Measurements from ENCODE around the gene PRR5L. TPM values are rescaled to one million over a fixed set of nuclear protein-coding genes. Genes with fewer than 3 reads are reported as not detected.
A peak's percentile ranks its signal among the peaks of the same experiment; 100 is the strongest.

The PRR5L gene
- total RNA-seq, 2 donors from 2014 or later: 6.4 to 12.2 TPM

- DNase-seq (ENCODE audit: low spot score): no peak
- intact Hi-C loops (cut with DNase I): no loop called here
Measured at GRCh38 chr11:36412781-36413383, 116.8 kb downstream of the PRR5L start.

GRCh38 chr11:36417154-36417553 is 121.1 kb downstream of the PRR5L start:
- DNase-seq (ENCODE audit: low spot score): no peak
- intact Hi-C loops (cut with DNase I): no loop called here

DNA sequence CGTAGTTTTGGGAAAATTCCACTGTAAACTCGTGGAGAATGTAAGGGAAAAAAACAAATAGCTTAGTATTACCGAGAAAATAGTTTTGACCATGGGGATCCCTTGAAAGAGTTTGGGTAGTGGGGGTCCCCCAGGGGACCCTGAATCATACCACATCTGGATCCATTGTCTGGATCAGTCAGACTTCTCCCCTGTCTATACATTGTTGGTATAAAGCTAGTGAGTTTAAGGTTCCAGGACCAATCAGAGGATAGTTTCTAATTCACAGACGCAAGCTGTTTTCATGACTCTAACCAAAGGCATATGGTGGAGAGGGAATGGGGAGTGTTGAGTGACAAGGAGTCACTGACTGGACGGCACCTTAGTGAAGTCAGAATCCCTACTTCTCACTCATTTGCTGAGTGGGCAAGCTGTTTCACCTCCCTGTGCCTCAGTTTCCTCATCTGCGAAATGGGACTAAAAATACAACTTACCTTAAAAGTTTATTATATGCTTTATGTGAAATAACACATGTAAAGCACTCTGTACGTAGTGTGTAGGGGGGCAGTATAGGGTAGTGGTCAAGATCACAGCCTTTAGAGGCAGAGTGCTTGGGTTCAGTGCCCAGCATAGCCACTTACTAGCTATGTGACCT is 123.8 kb downstream of the PRR5L start:
- intact Hi-C loops (cut with DNase I): no loop called here
- no peak for DNase-seq (ENCODE audit: low spot score)

GRCh38 chr11:36421546-36422155 is 125.6 kb downstream of the PRR5L start:
- intact Hi-C loops (cut with DNase I): no loop called here
- no peak for DNase-seq (ENCODE audit: low spot score)

GRCh38 chr11:36425561-36426081 is 129.5 kb downstream of the PRR5L start:
- no peak for DNase-seq (ENCODE audit: low spot score)
- intact Hi-C loops (cut with DNase I): no loop called here

- no peak for DNase-seq (ENCODE audit: low spot score)
- intact Hi-C loops (cut with DNase I): no loop called here
Measured at GRCh38 chr11:36426226-36426848, 130.2 kb downstream of the PRR5L start.

DNA sequence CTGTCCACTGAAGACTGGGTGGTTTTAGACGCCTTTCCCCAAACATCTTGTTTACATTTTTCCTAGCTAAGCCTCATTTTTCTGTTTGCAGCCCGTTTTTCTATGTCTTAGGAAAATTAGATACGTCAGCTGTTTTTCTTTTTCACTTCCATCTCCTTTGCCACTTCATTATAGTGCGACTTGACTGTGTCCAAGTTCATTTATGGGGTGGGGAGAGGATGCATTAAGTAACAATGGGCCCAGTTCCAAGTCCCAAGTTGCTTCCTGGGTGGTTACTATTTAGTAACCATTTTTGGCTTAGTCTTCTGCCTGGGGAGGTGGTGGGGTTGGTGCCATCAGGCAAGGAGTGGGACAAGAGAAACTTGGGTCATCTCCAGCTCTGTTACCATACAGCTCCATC is 131.0 kb downstream of the PRR5L start:
- intact Hi-C loops (cut with DNase I): no loop called here

DNA sequence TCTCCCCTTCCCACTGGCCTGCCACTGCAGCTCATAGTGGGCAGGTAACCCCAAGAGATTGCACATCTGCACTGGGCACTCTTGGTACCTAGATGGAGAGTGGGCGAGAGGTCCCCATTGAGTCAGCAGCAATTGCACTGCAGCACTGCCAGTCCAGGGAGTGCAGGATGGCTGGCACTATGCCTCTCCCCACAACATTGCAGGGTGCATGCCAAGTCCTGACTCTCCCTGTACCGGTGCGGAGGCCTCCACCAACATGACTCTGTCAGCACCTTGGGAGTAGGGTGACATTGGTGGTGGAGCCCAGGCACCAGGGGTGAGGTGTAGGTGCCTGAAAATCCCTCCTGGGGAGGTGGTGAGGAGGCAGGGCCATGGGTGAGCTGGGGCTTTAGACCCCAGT is 131.8 kb downstream of the PRR5L start:
- intact Hi-C loops (cut with DNase I): no loop called here
- DNase-seq (ENCODE audit: low spot score): no peak

More for the DNA sequence above, 131.0 kb downstream of the PRR5L start:
- no peak for DNase-seq (ENCODE audit: low spot score)

GRCh38 chr11:36431429-36432092 is 135.5 kb downstream of the PRR5L start:
- intact Hi-C loops (cut with DNase I): no loop called here
- DNase-seq (ENCODE audit: low spot score): peak; percentile 88

GRCh38 chr11:36432093-36432469 is 136.0 kb downstream of the PRR5L start:
- intact Hi-C loops (cut with DNase I): no loop called here

GRCh38 chr11:36432738-36433137 is 136.7 kb downstream of the PRR5L start:
- no peak for DNase-seq (ENCODE audit: low spot score)
- intact Hi-C loops (cut with DNase I): no loop called here

More at GRCh38 chr11:36432093-36432469, 136.0 kb downstream of the PRR5L start:
- DNase-seq (ENCODE audit: low spot score): no peak

GRCh38 chr11:36436064-36436463 is 140.0 kb downstream of the PRR5L start:
- no peak for DNase-seq (ENCODE audit: low spot score)
- intact Hi-C loops (cut with DNase I): no loop called here

GRCh38 chr11:36436589-36436988 is 140.5 kb downstream of the PRR5L start:
- intact Hi-C loops (cut with DNase I): no loop called here
- no peak for DNase-seq (ENCODE audit: low spot score)

- intact Hi-C loops (cut with DNase I): no loop called here
Measured at GRCh38 chr11:36437413-36437812, 141.3 kb downstream of the PRR5L start.

DNA sequence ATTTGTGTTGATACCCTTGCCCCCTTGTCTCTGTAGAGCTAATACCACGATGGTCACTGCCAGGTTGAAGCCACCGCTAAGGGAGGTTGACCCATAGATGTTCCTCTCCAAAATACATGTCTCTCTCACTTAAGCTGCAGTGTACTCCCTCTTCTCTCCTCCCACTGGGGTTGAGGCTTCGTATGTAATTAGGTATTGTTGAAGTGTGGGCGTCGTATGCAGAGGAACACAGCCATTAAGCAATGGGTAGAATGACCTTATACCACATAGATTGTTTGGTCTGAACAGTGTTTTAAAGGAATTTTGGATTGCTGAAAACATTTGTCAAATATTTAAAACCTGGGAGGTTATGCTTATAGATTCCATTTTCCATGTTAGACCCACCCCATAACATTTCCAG is 142.0 kb downstream of the PRR5L start:
- intact Hi-C loops (cut with DNase I): no loop called here

More at GRCh38 chr11:36437413-36437812, 141.3 kb downstream of the PRR5L start:
- DNase-seq (ENCODE audit: low spot score): no peak

DNA sequence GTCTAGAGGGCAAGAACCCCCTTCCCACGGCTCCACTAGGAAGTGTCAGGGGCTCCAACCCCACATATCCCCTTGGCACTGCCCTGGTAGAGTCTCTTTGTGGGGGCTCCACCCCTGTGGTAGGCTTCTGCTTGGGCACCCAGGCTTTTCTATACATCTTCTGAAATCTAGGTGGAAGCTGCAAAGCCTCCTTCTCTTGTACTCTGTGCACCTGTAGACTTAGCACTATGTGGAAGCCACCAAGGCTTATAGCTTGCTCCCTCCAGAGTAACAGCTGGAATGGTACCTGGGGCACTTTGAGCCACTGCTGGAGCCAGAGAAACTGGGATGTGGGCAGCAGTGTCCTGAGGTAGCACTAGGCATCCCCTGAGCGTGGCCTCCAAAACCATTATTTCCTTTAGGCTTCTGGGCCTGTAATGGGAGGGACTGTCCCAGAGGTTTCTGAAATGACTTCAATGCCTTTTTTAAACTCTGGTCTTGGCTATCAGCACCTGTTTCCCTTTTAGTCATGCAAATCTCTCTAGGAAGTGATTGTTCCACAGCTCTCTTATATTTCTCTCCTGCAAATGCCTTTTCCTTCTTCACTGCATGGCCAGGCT is 145.6 kb downstream of the PRR5L start:
- DNase-seq (ENCODE audit: low spot score): no peak
- intact Hi-C loops (cut with DNase I): no loop called here

More for the DNA sequence above, 142.0 kb downstream of the PRR5L start:
- DNase-seq (ENCODE audit: low spot score): no peak

GRCh38 chr11:36443661-36444060 is 147.6 kb downstream of the PRR5L start:
- intact Hi-C loops (cut with DNase I): no loop called here
- no peak for DNase-seq (ENCODE audit: low spot score)

- intact Hi-C loops (cut with DNase I): no loop called here
- DNase-seq (ENCODE audit: low spot score): no peak
Measured at GRCh38 chr11:36446135-36446534, 150.0 kb downstream of the PRR5L start.

DNA sequence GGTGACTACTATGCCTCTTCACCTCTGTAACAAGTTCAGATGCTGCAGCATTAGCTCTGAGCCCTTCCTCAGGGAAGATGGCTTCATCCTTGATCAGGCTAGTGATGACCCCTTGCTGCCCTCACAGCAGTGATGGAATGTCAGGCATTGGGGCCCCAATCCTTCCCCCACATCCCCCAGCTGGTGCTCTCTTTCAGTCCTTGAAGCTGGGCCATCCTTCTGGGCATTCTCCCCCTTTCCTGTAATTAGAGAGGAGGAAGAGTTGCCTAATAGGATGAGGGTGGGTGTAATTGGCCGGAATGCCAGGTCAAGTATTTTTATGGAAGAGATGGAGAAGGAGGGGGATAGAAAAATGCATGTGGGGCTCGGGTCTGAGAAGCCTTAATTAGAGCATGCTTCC is 151.4 kb downstream of the PRR5L start:
- DNase-seq (ENCODE audit: low spot score): no peak
- intact Hi-C loops (cut with DNase I): no loop called here

All from posterior vena cava (tissue), 2 donors.